IPS-15b (cell line): Measurements from ENCODE around the gene NME4.
"Not testable (repeated sequence)": the region's sequence is repeated elsewhere in the genome, so short reads cannot be mapped to it uniquely, and the experiment has no call there.

Source experiments
- H3K27me3 ChIP-seq: one replicate; pipeline ENCODE4 v1.6.1; 2013; ENCODE audit warnings: low read length; ENCODE audit not compliant: control insufficient read depth, insufficient read depth
- H3K36me3 ChIP-seq: one replicate; pipeline ENCODE4 v1.6.1; 2013; ENCODE audit warnings: low read length; ENCODE audit not compliant: control insufficient read depth, insufficient read depth
- H3K4me1 ChIP-seq: one replicate; pipeline ENCODE4 v1.6.1; 2013; ENCODE audit warnings: mild to moderate bottlenecking, low read length; ENCODE audit not compliant: control insufficient read depth, insufficient read depth
- H3K4me3 ChIP-seq: one replicate; pipeline ENCODE4 v1.5.1; 2013; ENCODE audit warnings: low read depth, low read length
- H3K9ac ChIP-seq: one replicate; pipeline ENCODE4 v1.6.1; 2013; ENCODE audit warnings: low read depth, mild to moderate bottlenecking, low read length
- H3K9me3 ChIP-seq: one replicate; pipeline ENCODE4 v1.6.1; 2013; ENCODE audit warnings: mild to moderate bottlenecking, low read length; ENCODE audit not compliant: control insufficient read depth, insufficient read depth

Gene NME4

GRCh38 chr16:374616-374926 lies 22.4 kb upstream of the NME4 start:
- Histone ChIP-seq H3K36me3 (peaks cover 66% of the 10 kb centered on the region), H3K9ac (no peak overlapping the region), H3K27me3 (no peaks in the 10 kb centered on the region), H3K9me3 (no peaks in the 10 kb centered on the region), H3K4me1 (peaks cover 4% of the 10 kb centered on the region), H3K4me3 (no peak overlapping the region)

- Histone ChIP-seq H3K4me1 (peaks cover 7% of the 10 kb centered on the region), H3K9ac (no peak overlapping the region), H3K9me3 (no peaks in the 10 kb centered on the region), H3K27me3 (no peaks in the 10 kb centered on the region), H3K36me3 (peaks cover 66% of the 10 kb centered on the region), H3K4me3 (no peak overlapping the region)
Measured at GRCh38 chr16:375212-375611, 21.8 kb upstream of the NME4 start.

DNA sequence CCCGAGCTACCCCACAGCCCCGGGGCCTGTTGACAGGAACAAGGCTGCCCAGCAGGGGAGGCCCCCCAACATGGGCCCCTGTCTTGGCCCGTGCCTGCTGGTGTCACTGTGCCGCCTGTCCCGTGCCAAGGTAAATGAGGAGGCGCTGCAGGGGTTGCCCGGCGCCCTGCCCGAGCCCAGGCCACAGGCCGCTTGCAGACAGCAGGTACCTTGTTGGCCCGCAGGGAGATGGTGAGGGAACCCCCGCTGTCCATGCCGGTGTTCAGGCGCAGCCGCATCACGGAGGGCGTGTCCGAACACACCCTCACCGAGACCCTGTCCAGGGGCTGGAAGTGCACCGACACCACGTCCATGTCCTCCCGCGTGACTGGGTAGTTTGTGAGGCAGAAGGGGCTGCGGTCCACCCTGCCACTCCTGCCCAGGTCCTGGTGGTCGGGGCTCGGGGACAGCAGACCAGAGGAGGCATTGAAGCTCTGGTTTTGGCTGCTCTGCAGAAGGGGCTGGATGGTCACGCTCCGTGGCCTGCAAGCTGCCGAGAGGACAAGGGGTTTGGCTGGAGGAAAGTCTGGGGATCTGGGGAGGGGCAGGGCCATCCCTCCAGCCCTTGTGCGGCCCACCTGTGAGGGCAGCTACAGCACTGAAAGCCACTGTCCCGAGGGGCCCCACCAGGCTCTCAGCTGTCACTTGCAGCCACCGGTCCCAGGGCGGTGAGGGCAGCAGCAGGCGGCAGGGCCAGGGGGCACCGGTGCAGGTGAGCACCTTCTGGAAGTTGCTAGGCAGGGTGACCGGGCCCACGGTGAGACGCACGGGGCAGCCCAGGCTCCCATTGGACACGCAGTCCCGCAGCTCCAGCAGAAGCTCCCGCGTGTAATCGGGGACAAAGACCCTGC lies 20.8 kb upstream of the NME4 start:
- no peak overlapping the region for H3K9ac ChIP-seq
- H3K4me3 ChIP-seq = no peak overlapping the region
- H3K4me1 ChIP-seq = peaks cover 7% of the 10 kb centered on the region
- no peaks in the 10 kb centered on the region for H3K9me3 ChIP-seq
- peaks cover 66% of the 10 kb centered on the region for H3K36me3 ChIP-seq
- H3K27me3 ChIP-seq = no peaks in the 10 kb centered on the region

DNA sequence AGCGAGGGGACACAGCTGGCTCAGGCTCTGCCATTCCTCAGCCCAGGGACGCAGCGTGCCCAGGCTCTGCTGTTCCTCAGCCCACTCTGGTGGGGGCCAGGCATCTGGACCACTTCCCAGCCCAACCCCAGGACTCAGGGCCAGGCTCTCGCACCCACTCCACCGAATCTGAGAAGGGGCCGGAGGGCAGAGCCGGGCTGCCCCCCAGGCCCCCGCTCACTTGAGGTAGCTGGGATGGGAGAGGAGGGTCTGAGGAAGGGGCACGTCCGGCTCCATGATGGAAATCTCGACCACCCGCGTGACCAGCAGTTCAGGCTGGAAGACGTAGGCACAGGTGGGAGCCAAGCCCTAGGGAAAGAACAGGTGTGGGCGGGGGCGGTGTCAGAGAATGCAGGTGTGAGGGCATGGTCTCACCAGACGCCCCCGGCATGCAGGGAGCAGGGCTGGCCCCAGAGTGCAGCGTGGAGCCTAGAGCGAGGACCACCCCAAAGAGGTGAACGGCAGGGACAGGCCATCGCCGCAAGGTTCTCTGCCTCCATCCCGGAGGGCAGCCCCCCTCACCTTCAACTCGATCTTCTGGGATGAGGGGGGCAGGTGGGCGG lies 20.1 kb upstream of the NME4 start:
- Histone ChIP-seq H3K9ac (no peak overlapping the region), H3K4me1 (peaks cover 7% of the 10 kb centered on the region), H3K9me3 (no peaks in the 10 kb centered on the region), H3K4me3 (no peak overlapping the region), H3K36me3 (peaks cover 59% of the 10 kb centered on the region), H3K27me3 (no peaks in the 10 kb centered on the region)

- Histone ChIP-seq H3K36me3 (peaks cover 53% of the 10 kb centered on the region), H3K27me3 (no peaks in the 10 kb centered on the region), H3K9me3 (no peaks in the 10 kb centered on the region), H3K4me3 (no peak overlapping the region), H3K9ac (no peak overlapping the region), H3K4me1 (peaks cover 7% of the 10 kb centered on the region)
Measured at GRCh38 chr16:377419-377951, 19.5 kb upstream of the NME4 start.

DNA sequence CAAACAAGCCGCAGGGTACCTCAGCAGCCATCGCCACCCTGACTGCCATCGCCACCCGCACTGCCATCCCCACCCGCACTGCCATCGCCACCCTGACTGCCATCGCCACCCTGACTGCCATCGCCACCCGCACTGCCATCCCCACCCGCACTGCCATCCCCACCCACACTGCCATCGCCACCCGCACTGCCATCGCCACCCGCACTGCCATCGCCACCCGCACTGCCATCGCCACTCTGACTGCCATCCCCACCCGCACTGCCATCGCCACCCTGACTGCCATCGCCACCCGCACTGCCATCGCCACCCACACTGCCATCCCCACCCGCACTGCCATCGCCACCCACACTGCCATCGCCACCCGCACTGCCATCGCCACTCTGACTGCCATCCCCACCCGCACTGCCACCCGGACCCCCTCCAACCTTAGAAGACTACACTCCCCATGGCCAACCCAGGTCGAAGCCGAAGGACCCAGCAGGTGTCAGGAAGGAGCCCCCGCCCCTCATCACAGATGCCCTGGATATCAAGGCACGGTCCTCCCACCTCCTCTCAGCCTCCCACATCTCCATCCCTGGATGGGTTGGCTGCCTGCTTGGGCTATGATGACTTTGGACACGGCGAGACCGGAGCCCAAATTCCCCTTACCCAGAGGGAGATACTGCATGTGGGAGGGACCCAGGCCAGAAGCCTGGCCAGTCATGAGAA lies 18.7 kb upstream of the NME4 start:
- not testable (repeated sequence) for H3K27me3 ChIP-seq, H3K9ac ChIP-seq, H3K9me3 ChIP-seq, H3K4me1 ChIP-seq
- Histone ChIP-seq H3K36me3 (peaks cover 45% of the 10 kb centered on the region), H3K4me3 (peak overlapping the region; percentile 1)

DNA sequence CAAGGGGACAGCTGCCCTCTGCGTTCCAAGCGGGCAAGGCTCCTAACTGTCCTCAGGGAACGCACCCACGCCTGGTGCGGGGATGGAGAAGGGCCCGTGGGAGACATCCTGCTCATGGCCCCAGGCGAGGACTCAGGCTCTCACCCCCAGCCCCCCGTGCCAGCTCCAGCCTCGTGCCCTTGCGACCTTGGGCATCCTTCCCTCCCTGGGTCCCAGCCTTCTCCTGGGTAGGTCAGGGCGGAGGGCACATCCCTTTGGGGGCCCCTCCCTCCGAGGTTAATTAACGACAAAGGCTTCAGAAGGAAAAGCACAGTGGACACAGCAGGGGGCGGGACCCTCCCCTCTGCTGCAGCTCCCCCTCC lies 18.2 kb upstream of the NME4 start:
- Histone ChIP-seq H3K9me3 (no peaks in the 10 kb centered on the region), H3K27me3 (no peaks in the 10 kb centered on the region), H3K36me3 (peaks cover 40% of the 10 kb centered on the region), H3K4me3 (peak overlapping the region; percentile 1), H3K4me1 (peaks cover 7% of the 10 kb centered on the region), H3K9ac (no peak overlapping the region)

DNA sequence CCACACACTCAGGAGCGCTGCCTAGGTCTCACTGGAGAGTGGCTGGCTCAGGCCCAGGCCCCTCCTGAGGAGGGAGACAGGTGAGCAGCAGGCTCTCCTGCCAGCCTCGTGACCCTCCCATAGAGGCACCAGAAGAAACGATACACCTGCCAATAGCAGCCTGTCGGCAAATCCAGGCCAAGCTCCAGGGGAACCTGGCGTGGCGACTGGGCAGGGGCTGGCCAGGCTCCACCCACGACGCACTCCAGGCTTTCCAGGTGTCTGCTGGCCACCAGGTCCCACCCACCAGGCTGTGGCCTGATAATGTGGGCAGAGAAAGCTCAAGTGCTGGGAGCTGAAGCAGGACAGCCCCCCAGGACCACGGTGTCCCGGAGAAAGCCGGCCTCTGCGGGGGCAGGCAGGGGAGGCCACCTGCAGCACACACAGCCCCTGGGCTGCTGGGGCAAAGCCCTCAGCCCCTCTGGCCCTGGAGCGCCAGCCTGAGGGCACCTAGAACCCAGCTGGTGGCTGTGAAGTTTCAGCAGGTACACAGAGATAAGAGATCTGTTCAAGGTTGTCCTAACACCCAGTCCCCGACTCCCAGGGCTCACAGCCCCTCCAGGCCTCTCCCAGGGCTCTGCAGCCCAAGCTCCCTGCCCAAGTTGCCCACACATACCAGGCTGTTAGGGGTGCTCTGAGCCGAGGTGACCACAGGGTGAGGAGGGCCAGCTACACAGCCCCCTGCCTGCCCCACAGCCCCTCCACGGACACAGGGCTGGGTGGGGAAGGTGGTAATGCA lies 17.6 kb upstream of the NME4 start:
- Histone ChIP-seq H3K27me3 (no peaks in the 10 kb centered on the region), H3K4me3 (peak overlapping the region; percentile 26), H3K36me3 (peaks cover 34% of the 10 kb centered on the region), H3K9ac (peak overlapping the region; percentile 54), H3K9me3 (no peaks in the 10 kb centered on the region), H3K4me1 (peaks cover 11% of the 10 kb centered on the region)

DNA sequence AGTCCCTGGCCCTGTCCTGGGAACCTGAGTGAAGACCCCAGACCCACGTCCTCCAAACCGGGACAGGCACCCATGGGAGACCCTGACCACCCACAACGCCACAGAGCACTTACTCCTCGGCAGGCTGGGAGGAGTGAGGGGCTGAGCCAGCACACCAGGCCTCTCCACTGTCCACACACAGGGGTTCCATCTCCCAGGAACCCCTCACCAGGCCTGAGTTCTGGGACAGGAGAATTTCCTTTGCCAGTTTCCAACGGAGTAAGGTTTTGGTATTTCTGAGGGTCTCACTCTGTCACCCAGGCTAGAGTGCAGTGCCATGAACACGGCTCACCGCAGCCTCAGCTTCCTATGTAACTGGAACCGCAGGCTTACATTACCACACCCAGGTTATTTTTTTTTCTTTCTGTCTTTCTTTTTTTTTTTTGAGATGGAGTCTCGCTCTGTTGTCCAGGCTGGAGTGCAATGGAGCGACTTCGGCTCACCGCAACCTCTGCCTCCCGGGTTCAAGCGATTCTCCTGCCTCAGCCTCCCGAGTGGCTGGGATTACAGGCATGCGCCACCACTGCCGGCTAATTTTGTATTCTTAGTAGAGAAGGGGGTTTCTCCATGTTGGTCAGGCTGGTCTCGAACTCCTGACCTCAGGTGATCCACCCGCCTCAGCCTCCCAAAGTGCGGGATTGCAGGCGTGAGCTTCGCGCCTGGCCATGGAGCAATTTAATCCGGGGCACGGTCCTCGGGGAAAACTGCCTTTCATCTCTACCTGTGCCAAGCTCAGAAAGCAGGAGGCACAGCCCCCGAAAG lies 16.8 kb upstream of the NME4 start:
- H3K4me1 ChIP-seq = peaks cover 11% of the 10 kb centered on the region
- H3K4me3 ChIP-seq = peak overlapping the region; percentile 79
- H3K27me3 ChIP-seq = no peaks in the 10 kb centered on the region
- H3K9me3 ChIP-seq = no peaks in the 10 kb centered on the region
- peak overlapping the region; percentile 54 for H3K9ac ChIP-seq
- peaks cover 26% of the 10 kb centered on the region for H3K36me3 ChIP-seq

DNA sequence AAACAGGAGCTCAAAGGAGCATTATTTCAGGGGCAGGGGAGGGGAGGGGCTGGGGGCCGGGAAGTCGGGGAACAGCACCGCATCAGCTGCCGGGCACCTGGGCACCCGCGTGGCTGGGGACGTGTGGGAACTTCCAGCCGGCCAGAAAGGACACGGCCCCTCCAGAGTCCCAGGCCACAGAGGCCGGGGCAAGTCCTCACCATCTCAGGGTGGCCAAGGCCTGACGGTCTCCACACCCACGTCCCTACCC lies 16.3 kb upstream of the NME4 start:
- Histone ChIP-seq H3K9me3 (no peaks in the 10 kb centered on the region), H3K4me3 (peak overlapping the region; percentile 79), H3K36me3 (peaks cover 22% of the 10 kb centered on the region), H3K27me3 (no peaks in the 10 kb centered on the region), H3K9ac (peak overlapping the region; percentile 70), H3K4me1 (peaks cover 11% of the 10 kb centered on the region)
